GM12892 (cell line): ENCODE measurements around the gene SHANK3.

ENCODE experiments used
- POLR2A ChIP-seq: IDR thresholded peaks from 2 replicates; pipeline ENCODE4 v1.6.1; 2011; ENCODE audit warnings: low read depth, low read length, control low read depth
- POLR2AphosphoS5 ChIP-seq: IDR thresholded peaks from 2 replicates; pipeline ENCODE4 v1.6.1; 2011; ENCODE audit warnings: low read depth, low read length, control low read depth

- TF ChIP-seq POLR2AphosphoS5 (no peak), POLR2A (no peak)
Observed at GRCh38 chr22:50697667-50698506, 25.3 kb downstream of the SHANK3 start.
